Gastrocnemius medialis (tissue), 4 donors: ENCODE results near the gene NPL. TPM values are rescaled to one million over a fixed set of nuclear protein-coding genes. Genes with fewer than 3 reads are reported as not detected.

Experiments
- ATAC-seq, 2 donors: fragments of 150-250 bp; one replicate each; pipeline ENCODE4 v1.9.1; 2016
- DNase-seq, 2 donors: peaks; one replicate each; pipeline ENCODE4 v3.0.0-alpha.2; 2019
- H3K27ac ChIP-seq, 4 donors: fragments of 200-600 bp; sonication (generic); 1 replicate in 1 of 4; 2 replicates in 3 of 4; pipeline ENCODE4 v1.5.1; 2016 to 2018; ENCODE audit warnings: mild to moderate bottlenecking in 2 of 4, moderate library complexity in 1 of 4
- H3K27me3 ChIP-seq, 3 donors: fragments of 200-600 bp; sonication (generic) in 2 of 3; 1 replicate in 1 of 3; 2 replicates in 2 of 3; pipeline versions ENCODE4 v1.5.1 to v1.6.0; 2016 to 2019; ENCODE audit warnings: mild to moderate bottlenecking in 1 of 3, moderate library complexity in 1 of 3
- H3K36me3 ChIP-seq, 2 donors: fragments of 200-600 bp; sonication (generic) in 1 of 2; one replicate each; pipeline ENCODE4 v1.5.1; 2017 to 2018
- H3K4me1 ChIP-seq, 2 donors: fragments of 200-600 bp; sonication (generic) in 1 of 2; one replicate each; pipeline ENCODE4 v1.5.1; 2016 to 2017; ENCODE audit warnings: mild to moderate bottlenecking in 2 of 2
- H3K4me3 ChIP-seq, 4 donors: fragments of 200-600 bp; sonication (generic) in 3 of 4; 1 replicate in 1 of 4; 2 replicates in 3 of 4; pipeline ENCODE4 v1.5.1; 2016 to 2019; ENCODE audit warnings: mild to moderate bottlenecking in 2 of 4
- H3K9me3 ChIP-seq, 3 donors: fragments of 200-600 bp; sonication (generic) in 2 of 3; 1 replicate in 1 of 3; 2 replicates in 2 of 3; pipeline ENCODE4 v1.5.1; 2016 to 2019
- POLR2A ChIP-seq, 2 donors: fragments of 450-650 bp; IDR thresholded peaks; one replicate each; pipeline ENCODE4 v1.6.1; 2017; ENCODE audit warnings: antibody characterized with exemption in 2 of 2, mild to moderate bottlenecking in 2 of 2, moderate library complexity in 2 of 2
- in situ Hi-C, 4 donors: fragments of 200-750 bp; cut with MboI; loops; one replicate each; pipeline versions ENCODE4 v1.15.0 to v1.8.0; 2017; ENCODE audit warnings: low sequenced_read_pairs in 4 of 4
- intact Hi-C: fragments of 100-400 bp; cut with DNase I; formaldehyde crosslinking; loops from one replicate; pipeline ENCODE4 v1.15.1; 2023; ENCODE audit warnings: low total_unique reads
- total RNA-seq, 4 donors: library from RNA; depleted of rRNA; stranded (reverse); fragments of >200 nt; gene quantifications; one replicate each; pipeline versions ENCODE4 v1.1.0 to v1.2.3, GENCODE V29; 2016
- TF ChIP-seq, protein P1 (sequence below), 5 experiments: fragments of 450-650 bp in 3 of 5; fragments of 200-600 bp in 2 of 5; sonication (generic) in 2 of 5; IDR thresholded peaks in 4 of 5; conservative IDR thresholded peaks in 1 of 5; 1 replicate in 4 of 5; 2 replicates in 1 of 5; pipeline ENCODE4 v1.5.1; 2016 to 2019; ENCODE audit warnings: antibody characterized with exemption in 5 of 5, mild to moderate bottlenecking in 3 of 5, moderate library complexity in 3 of 5

The NPL gene
- total RNA-seq, 4 donors from 2014 or later = 2.7 to 6.5 (median 4.3) TPM

DNA sequence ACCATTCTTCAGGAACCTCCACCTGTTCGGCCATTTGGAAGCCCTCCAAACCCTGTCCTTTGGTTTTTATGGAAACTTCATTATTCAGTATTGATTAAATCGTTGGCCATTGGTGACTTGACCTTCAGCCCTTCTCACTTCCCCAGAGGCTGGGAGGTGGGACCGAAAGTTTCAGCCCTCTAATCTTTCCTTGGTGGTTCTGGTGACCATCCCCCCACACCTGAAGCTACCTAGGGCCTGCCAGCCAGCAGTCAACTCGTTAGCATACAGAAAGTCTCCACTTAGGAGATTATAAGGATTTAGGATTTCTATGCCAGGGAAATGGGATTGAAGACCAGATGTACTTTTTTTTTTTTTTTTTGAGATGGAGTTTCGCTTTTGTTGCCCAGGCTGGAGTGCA, 56.3 kb downstream of the NPL start:
- no peak for ATAC-seq
- TF ChIP-seq, protein P1, sequence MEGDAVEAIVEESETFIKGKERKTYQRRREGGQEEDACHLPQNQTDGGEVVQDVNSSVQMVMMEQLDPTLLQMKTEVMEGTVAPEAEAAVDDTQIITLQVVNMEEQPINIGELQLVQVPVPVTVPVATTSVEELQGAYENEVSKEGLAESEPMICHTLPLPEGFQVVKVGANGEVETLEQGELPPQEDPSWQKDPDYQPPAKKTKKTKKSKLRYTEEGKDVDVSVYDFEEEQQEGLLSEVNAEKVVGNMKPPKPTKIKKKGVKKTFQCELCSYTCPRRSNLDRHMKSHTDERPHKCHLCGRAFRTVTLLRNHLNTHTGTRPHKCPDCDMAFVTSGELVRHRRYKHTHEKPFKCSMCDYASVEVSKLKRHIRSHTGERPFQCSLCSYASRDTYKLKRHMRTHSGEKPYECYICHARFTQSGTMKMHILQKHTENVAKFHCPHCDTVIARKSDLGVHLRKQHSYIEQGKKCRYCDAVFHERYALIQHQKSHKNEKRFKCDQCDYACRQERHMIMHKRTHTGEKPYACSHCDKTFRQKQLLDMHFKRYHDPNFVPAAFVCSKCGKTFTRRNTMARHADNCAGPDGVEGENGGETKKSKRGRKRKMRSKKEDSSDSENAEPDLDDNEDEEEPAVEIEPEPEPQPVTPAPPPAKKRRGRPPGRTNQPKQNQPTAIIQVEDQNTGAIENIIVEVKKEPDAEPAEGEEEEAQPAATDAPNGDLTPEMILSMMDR (IDR thresholded peaks at IDR 0.05 in 4 of 5, conservative IDR thresholded peaks at IDR 0.05 in 1 of 5) = no peak
- no peak for TF ChIP-seq POLR2A (IDR thresholded peaks at IDR 0.05)
- H3K4me3 ChIP-seq = no peak overlapping the region
- H3K36me3 ChIP-seq = peaks cover 0 to 71% of the 10 kb centered on the region in 2 donors
- intact Hi-C loops (no loop called here), in situ Hi-C loops (loop anchor here in 1 of 4 donors (25.0 kb wide), 1 partner anchor 266 kb away; no protein-coding TSS in a partner anchor)
- no peak overlapping the region for H3K27ac ChIP-seq
- no peaks in the 10 kb centered on the region for H3K27me3 ChIP-seq
- peaks cover 23 to 28% of the 10 kb centered on the region in 2 donors for H3K4me1 ChIP-seq
- H3K9me3 ChIP-seq = no peaks in the 10 kb centered on the region
- DNase-seq = no peak

GRCh38 chr1:182847105-182847504, 57.5 kb downstream of the NPL start:
- DNase-seq (no peak), ATAC-seq (no peak)
- peaks cover 0 to 80% of the 10 kb centered on the region in 2 donors for H3K36me3 ChIP-seq
- in situ Hi-C loops = loop anchor here in 1 of 4 donors (25.0 kb wide), 1 partner anchor 265 kb away; no protein-coding TSS in a partner anchor
- no peak overlapping the region for H3K27ac ChIP-seq
- intact Hi-C loops = no loop called here
- H3K4me1 ChIP-seq = peaks cover 11 to 16% of the 10 kb centered on the region in 2 donors
- H3K9me3 ChIP-seq = no peaks in the 10 kb centered on the region
- no peak overlapping the region for H3K4me3 ChIP-seq
- H3K27me3 ChIP-seq = no peaks in the 10 kb centered on the region
- TF ChIP-seq POLR2A (IDR thresholded peaks at IDR 0.05) = no peak
- TF ChIP-seq, protein P1 (IDR thresholded peaks at IDR 0.05 in 4 of 5, conservative IDR thresholded peaks at IDR 0.05 in 1 of 5) = no peak

- DNase-seq (no peak), ATAC-seq (no peak)
- intact Hi-C loops (no loop called here), in situ Hi-C loops (loop anchor here in 1 of 4 donors (25.0 kb wide), 1 partner anchor 264 kb away; no protein-coding TSS in a partner anchor)
- no peak overlapping the region for H3K27ac ChIP-seq
- no peak overlapping the region for H3K4me3 ChIP-seq
- TF ChIP-seq, protein P1 (IDR thresholded peaks at IDR 0.05 in 4 of 5, conservative IDR thresholded peaks at IDR 0.05 in 1 of 5) = no peak
- no peak for TF ChIP-seq POLR2A (IDR thresholded peaks at IDR 0.05)
- no peaks in the 10 kb centered on the region for H3K9me3 ChIP-seq
- H3K36me3 ChIP-seq = peaks cover 5 to 85% of the 10 kb centered on the region in 2 donors
- peaks cover 0 to 3% of the 10 kb centered on the region in 2 donors for H3K4me1 ChIP-seq
- H3K27me3 ChIP-seq = no peaks in the 10 kb centered on the region
Measured at GRCh38 chr1:182848736-182849135, 59.2 kb downstream of the NPL start.

DNA sequence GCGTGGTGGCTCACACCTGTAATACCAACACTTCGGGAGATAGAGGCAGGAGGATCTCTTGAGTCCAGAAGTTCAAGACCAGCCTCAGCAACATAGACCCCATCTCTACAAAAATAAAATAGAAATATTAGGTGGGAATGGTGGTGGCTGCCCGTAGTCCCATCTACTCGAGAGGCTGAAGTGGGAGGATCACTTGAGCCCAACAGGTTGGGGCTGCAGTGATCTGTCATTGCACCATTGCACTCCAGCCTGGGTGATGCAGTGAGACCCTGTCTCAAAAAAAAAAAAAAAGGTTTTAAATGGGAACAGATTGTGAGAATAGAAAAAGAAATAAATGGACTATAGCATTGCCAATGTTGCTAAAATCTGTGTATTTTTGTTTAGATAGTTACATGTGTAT, 60.7 kb downstream of the NPL start:
- intact Hi-C loops = no loop called here
- in situ Hi-C loops = loop anchor here in 1 of 4 donors (25.0 kb wide), 1 partner anchor 687 kb away; no protein-coding TSS in a partner anchor
- TF ChIP-seq, protein P1 (IDR thresholded peaks at IDR 0.05 in 4 of 5, conservative IDR thresholded peaks at IDR 0.05 in 1 of 5) = no peak
- TF ChIP-seq POLR2A (IDR thresholded peaks at IDR 0.05) = no peak
- no peak for ATAC-seq
- peaks cover 9 to 85% of the 10 kb centered on the region in 2 donors for H3K36me3 ChIP-seq
- no peaks in the 10 kb centered on the region for H3K4me1 ChIP-seq
- no peaks in the 10 kb centered on the region for H3K27me3 ChIP-seq
- no peaks in the 10 kb centered on the region for H3K9me3 ChIP-seq
- H3K27ac ChIP-seq = no peak overlapping the region
- H3K4me3 ChIP-seq = no peak overlapping the region
- no peak for DNase-seq

DNA sequence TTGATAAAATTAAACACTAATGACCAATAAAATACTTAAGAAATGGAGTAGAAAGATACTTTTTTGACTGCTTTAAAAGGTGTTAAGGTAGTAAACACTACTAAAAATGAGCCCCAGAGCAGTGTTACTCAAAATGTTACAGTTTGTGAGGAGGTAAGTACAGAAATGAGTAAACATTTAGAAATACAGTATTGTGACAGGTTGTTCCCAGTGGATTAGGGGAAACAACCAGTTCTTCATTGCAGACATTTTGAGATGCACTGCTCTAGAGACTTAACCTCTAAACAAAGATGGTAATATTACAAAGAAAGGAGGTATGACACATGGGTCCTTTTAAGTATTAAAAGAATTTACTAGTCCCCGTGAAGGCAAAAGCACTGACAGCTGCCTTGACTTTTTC, 62.3 kb downstream of the NPL start:
- Histone ChIP-seq H3K36me3 (peaks cover 9 to 88% of the 10 kb centered on the region in 2 donors), H3K27me3 (no peaks in the 10 kb centered on the region), H3K4me3 (no peak overlapping the region), H3K9me3 (no peaks in the 10 kb centered on the region), H3K27ac (no peak overlapping the region), H3K4me1 (no peaks in the 10 kb centered on the region)
- no peak for TF ChIP-seq POLR2A (IDR thresholded peaks at IDR 0.05)
- TF ChIP-seq, protein P1 (IDR thresholded peaks at IDR 0.05 in 4 of 5, conservative IDR thresholded peaks at IDR 0.05 in 1 of 5) = no peak
- ATAC-seq (no peak), DNase-seq (no peak)
- intact Hi-C loops (no loop called here), in situ Hi-C loops (loop anchor here in 1 of 4 donors (25.0 kb wide), 1 partner anchor 685 kb away; no protein-coding TSS in a partner anchor)
